GM21367 (cell line): ENCODE measurements around the gene HBB.
A peak's percentile ranks its signal among the peaks of the same experiment; 100 is the strongest.

Source experiments
- ATAC-seq: cut with Tn5 transposase; IDR thresholded peaks from one replicate; pipeline ENCODE4 v1.9.1; 2021; ENCODE audit not compliant: unreplicated experiment

Gene HBB

DNA sequence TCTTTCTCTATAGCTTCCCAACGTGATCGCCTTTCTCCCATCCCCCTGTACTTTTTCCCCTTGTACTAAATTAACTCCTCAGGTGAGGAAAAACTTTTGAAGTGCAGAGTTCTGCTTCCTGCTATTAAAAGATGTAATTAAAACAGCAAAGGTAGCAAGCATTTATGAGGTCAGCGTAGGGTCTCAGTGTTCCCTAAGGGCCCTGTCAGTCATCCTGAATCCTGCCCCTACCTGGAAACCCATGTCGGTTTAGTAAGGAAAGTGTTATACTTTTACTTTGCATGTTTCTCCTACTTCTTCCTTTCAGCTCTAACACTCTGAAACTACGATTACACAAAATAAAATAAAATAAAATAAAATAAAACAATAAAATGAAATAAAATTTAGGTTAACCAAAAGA, 1.3 kb upstream of the HBB start:
- no peak for ATAC-seq

DNA sequence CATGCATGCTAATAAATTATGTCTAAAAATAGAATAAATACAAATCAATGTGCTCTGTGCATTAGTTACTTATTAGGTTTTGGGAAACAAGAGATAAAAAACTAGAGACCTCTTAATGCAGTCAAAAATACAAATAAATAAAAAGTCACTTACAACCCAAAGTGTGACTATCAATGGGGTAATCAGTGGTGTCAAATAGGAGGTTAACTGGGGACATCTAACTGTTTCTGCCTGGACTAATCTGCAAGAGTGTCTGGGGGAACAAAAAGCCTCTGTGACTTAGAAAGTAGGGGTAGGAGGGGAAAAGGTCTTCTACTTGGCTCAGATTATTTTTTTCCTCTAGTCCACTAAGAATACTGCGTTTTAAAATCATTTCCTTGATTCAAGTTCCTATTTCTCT, 810 bp upstream of the HBB start:
- ATAC-seq: no peak

DNA sequence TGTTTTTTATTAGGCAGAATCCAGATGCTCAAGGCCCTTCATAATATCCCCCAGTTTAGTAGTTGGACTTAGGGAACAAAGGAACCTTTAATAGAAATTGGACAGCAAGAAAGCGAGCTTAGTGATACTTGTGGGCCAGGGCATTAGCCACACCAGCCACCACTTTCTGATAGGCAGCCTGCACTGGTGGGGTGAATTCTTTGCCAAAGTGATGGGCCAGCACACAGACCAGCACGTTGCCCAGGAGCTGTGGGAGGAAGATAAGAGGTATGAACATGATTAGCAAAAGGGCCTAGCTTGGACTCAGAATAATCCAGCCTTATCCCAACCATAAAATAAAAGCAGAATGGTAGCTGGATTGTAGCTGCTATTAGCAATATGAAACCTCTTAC, 1.4 kb downstream of the HBB start:
- no peak for ATAC-seq

DNA sequence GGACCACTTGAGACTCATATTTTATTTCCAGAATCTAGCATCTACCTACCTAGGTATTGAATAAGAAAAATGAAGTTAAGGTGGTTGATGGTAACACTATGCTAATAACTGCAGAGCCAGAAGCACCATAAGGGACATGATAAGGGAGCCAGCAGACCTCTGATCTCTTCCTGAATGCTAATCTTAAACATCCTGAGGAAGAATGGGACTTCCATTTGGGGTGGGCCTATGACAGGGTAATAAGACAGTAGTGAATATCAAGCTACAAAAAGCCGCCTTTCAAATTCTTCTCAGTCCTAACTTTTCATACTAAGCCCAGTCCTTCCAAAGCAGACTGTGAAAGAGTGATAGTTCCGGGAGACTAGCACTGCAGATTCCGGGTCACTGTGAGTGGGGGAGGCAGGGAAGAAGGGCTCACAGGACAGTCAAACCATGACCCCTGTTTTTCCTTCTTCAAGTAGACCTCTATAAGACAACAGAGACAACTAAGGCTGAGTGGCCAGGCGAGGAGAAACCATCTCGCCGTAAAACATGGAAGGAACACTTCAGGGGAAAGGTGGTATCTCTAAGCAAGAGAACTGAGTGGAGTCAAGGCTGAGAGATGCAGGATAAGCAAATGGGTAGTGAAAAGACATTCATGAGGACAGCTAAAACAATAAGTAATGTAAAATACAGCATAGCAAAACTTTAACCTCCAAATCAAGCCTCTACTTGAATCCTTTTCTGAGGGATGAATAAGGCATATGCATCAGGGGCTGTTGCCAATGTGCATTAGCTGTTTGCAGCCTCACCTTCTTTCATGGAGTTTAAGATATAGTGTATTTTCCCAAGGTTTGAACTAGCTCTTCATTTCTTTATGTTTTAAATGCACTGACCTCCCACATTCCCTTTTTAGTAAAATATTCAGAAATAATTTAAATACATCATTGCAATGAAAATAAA, 2.1 kb downstream of the HBB start:
- no peak for ATAC-seq

DNA sequence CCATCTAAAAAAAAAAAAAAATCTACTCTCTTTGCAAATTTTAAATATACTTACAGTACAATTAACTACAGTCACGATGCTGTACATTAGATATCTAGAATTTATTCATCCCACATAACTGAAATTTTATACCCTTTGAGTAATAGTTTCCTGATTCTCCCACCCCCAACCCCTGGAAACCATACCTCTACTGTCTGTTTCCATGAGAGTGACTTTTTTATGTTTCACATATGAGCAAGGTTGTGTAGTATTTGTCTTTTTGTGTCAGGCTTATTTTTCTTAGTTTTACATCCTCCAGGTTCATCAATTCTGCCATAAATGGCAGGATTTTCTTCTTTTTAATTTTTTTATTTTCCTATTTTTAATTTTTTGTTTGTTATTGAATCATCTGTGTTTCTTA, 3.2 kb downstream of the HBB start:
- ATAC-seq: no peak

DNA sequence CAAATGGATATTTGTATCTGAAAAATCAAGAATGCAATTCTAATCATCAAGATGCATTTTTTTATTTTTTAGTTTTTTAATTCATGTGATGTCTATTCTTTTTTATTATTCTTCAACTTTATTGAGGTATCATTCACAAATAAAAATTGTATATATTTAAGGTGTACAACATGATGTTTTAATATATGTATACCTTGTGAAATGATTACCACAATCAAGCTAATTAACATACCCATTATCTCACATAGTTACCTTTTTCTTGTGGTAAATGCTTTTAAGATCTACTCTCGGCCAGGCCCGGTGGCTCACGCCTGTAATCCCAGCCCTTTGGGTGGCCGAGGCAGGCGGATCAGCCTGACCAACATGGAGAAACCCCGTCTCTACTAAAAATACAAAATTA, 3.7 kb downstream of the HBB start:
- no peak for ATAC-seq

DNA sequence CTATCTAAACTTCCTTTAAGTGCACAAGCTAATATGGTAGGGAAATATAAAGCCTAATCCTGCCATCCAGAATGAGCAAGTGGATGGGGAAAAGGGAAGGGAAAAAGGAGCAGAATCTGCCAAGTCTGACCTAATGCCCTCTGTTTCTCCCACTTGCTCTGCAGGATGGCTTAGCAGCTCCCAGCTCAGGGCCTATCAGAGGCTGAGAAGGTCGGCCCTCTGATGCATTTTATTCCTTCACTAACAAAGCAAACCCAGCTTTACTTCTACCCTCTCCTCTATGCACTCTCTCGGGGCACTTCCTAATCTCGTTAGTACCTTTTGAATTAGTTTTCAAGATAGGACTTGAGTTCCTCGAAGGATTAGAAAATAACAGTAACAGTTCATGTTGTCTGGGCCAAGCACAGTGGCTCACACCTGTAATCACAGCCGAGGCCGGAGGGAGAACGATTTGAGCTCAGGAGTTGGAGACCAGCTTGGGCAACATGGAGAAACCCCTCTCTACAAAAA, 16.4 kb downstream of the HBB start:
- ATAC-seq: no peak

DNA sequence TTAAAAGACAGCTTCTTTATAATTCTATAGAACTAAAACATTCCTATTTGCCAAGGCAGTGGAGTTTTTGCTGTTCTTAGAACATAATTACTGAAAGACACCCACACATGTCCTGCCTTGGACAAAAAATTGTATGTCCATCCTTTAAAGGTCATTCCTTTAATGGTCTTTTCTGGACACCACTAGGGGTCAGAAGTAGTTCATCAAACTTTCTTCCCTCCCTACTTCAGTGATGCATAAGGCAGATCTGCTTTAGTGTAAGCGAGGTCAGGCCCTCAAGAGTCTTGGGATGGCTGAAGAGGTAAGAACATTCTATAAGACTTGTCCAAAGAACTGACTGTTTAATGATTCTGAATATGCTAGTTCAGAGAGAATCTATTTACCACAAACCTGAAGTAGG, 22.1 kb downstream of the HBB start:
- ATAC-seq: peak; percentile 68

DNA sequence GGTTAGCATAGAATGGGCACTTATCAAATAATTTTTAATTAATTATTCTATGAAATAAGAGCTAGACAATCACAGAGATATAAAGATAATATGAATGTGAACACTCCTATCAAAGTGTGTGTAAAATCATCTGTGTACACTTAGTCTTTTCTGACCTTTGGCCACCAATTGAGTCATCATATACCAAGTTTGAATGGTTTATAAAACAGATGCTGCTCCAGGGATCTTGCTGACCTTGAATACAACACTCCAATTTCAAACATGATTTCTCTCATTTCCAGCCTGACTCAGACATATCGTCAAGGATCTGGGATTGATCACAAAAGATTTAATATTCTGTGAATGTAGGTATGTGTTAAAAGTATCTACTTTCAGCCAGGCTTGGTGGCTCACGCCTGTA, 23.5 kb downstream of the HBB start:
- no peak for ATAC-seq

DNA sequence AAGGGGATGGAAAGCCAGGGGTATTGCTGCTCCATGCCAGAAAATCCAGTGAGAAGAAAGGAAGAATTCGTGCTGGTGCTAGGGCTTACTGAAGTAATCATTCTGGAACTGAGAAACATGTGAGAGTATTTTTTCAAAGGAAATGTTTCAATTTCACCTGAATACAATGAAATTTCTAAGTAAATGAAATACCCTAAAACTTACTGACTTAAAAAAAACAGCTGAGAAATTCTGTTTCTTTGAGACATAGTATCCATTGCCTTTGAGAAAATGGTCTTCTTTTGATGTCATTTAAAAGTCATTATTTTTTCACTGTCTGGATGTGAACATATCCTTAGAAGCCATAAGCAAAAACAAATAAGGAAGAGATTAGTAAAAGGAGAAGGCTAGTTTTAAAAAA, 26.3 kb downstream of the HBB start, which contains the start of gene OR51V1:
OR51V1 (minus strand) TSS at position 101 of the 400 bp plus-strand sequence; CDS start at position 101, 0 bp downstream.
- no peak for ATAC-seq

DNA sequence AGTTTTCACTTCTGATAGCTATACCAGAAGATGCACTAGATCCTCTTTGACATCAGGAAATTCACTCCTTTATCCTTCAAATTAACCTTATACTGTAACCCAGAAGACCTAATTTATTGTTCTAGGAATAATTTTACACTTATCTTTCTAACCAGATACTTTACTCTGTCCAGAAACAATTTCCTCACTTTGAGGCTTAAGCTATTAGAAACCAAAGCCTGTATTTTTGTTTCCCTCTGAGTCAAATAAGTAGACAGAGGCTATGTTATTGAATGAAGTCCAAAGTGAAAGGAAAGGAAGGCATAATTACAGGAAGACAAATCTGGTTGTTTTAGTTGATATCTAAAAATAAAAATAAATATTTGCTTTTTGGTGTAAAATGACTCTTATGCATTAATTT, 28.6 kb downstream of the HBB start:
- no peak for ATAC-seq

DNA sequence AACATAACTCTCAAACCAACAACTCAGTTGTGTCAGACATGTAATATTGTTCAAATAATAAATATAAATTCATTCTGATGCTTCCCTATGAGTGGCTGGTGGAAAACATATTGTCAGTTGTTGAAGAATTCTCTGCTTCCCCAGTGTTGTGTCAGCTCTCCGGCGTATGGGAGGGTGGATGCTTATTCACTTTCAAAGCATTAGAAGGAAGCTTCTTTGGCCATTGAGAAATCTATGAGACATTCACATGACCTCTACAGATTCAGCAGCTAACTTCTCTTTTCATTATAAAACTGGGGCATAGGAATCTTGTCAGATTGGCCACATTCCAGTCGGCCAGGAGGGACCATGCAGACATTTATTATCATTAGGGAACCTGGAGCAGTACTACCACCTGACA, 29.3 kb downstream of the HBB start:
- no peak for ATAC-seq

DNA sequence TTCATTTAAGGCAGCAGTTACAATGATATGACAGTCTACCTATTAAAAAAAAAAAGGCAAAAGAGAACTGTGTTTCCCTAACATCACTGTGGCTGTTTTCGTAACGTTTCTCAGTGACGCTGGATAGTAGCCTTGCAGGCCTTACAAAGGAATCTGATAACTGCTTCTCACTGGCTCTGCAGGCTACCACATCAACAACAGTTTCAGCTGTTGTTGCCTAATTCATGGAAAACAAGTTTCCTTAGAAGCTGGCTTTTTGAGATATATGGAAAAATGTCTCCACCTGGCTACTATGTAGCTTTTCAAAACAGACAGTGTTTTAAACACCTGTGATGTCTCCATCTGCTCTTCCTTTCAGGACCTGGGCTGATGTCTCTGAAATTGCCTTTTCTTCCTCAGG, 30.1 kb downstream of the HBB start:
- ATAC-seq: no peak

DNA sequence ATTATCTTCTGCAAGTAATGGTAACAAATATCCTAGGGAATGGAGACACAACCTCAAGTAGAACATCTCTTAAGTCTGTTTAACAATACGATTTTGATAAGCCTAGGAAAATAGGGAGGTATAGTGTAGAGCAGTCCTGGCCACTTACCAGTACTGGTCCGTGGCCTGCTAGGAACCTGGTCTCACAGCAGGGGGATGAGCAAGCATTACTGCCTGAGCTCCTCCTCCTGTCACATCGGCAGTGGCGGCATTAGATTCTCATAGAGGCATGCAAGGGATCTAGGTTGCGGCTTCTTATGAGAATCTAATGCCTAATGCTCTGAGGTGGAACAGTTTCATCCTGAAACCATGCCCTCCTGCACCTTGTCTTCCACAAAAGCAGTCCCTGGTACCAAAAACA, 30.8 kb downstream of the HBB start:
- ATAC-seq: no peak

DNA sequence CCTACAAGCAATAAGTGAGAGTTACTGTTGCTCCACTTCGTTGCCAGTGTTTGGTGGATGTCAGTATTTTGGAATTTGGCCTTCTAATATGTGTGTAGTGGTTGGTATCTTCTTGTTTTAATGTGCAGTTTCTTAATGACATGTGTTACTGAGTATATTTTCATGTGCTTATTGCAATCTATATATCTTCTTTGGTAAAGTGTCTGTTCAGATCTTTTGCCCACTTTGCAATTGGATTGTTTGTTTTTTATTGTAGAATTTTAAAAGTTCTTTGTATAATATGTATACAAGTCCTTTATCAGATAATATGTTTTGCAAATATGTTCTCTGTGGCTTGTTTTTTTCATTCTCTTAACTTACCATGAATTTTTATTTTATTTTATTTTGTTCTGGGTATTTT, 34.1 kb downstream of the HBB start:
- ATAC-seq: no peak

DNA sequence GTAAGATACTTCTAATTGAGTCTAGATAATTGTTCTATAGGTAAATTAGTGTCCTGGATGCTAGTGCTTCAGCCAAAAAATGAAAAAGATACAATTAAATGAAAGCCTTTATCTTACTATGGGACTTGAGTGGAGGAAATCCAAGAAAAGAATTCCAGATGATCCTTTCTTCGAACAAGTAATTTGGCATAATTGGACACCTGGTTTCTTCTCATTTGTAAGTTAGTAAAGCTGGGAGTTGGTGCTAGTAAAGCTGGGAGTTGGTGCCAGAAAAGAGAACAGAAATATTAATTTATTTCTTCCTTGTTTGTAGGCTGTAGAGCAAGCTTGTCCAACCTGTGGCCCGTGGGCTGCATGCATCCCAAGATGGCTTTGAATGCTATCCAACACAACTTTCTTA, 38.7 kb downstream of the HBB start:
- no peak for ATAC-seq

DNA sequence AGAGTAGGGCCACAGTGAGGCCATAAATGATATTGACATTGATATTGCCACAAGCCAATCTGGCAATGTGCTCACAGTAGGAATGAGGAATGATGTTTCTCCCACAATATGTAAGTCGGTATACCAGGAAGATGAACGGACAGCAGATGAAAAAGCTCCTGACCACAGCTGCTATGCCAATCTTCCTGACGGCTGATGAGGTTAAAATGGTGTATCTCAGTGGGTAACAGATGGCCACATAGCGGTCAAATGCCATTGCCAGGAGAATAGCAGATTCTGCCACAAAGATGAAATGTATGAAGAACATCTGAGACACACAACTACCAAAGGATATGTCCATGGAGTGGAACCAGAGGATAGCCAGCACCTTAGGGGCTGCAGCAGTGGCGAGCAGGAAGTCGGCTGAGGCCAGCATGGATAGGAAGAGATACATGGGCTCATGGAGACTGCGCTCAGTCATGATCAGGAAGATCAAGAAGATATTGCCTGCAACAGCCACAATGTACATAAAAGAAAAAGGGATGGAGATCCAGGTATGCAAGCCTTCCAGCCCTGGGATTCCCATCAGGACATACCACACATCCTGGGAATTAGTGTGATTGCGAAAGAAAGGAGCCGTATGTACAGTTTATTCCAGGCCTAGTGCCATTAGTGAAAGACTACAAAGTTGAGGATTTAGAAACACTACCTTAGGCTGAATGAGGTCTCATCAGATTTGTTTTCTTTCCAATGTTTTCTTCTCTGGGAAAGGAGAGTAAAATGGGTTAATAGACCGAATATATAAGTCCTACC, 48.6 kb downstream of the HBB start:
- no peak for ATAC-seq
